H1 (cell line): Measurements from ENCODE around the gene GH2. TPM values are rescaled to one million over a fixed set of nuclear protein-coding genes. Genes with fewer than 3 reads are reported as not detected.

ENCODE experiments used
- CTCF ChIA-PET: fragments of 300-600 bp; sonication (Branson Sonifier 250); formaldehyde crosslinking; loops from one replicate; lab custom pipeline; 2021; ENCODE audit not compliant: partially characterized antibody; lab: Charles Lee
- POLR2A ChIA-PET: fragments of 300-600 bp; sonication (Branson Sonifier 250); formaldehyde crosslinking; loops from one replicate; lab custom pipeline; 2021; ENCODE audit warnings: inconsistent platforms; ENCODE audit not compliant: partially characterized antibody; lab: Charles Lee
- DNase-seq, 2 experiments: peaks; one replicate each; pipeline versions ENCODE4 v3.0.0 to v3.0.0-alpha.2; 2010 to 2022; ENCODE audit warnings: low spot score in 2 of 2, low read depth in 1 of 2, mixed read lengths in 1 of 2
- FAIRE-seq: peaks from 2 replicates; lab custom pipeline; 2011; peaks lifted over from hg19 to GRCh38; lab: Jason Lieb, UNC
- H2AFZ ChIP-seq: 2 replicates; pipeline ENCODE4 v1.8.1; 2012; ENCODE audit warnings: low read length, inconsistent platforms
- H2AK5ac ChIP-seq: 2 replicates; pipeline ENCODE4 v1.6.1; 2013; ENCODE audit warnings: low read depth, low read length
- H2BK120ac ChIP-seq: replicated peaks from 2 replicates; pipeline ENCODE3; 2013; ENCODE audit warnings: low read depth, low read length, inconsistent platforms
- H2BK12ac ChIP-seq: 2 replicates; pipeline ENCODE4 v1.6.1; 2013; ENCODE audit warnings: low read depth, low read length
- H2BK15ac ChIP-seq: 2 replicates; pipeline ENCODE4 v1.6.1; 2013; ENCODE audit warnings: low read length
- H2BK20ac ChIP-seq: 2 replicates; pipeline ENCODE4 v1.6.1; 2013; ENCODE audit warnings: low read length
- H2BK5ac ChIP-seq: 2 replicates; pipeline ENCODE4 v1.6.1; 2013; ENCODE audit warnings: low read depth, low read length
- H3K14ac ChIP-seq: 2 replicates; pipeline ENCODE4 v1.6.1; 2013; ENCODE audit warnings: inconsistent platforms; ENCODE audit not compliant: insufficient read length
- H3K18ac ChIP-seq: 2 replicates; pipeline ENCODE4 v1.6.1; 2013; ENCODE audit warnings: low read length; ENCODE audit errors: extremely low read depth
- H3K23ac ChIP-seq: 2 replicates; pipeline ENCODE4 v1.6.1; 2013; ENCODE audit warnings: inconsistent platforms; ENCODE audit not compliant: insufficient read length
- H3K23me2 ChIP-seq: 2 replicates; pipeline ENCODE4 v1.6.1; 2013; ENCODE audit warnings: low read depth, low read length
- H3K27ac ChIP-seq: 2 replicates; pipeline ENCODE4 v1.6.1; 2011; ENCODE audit warnings: low read depth, low read length, inconsistent platforms
- H3K27me3 ChIP-seq, 4 experiments: replicated peaks in 1 of 4; 1 replicate in 1 of 4; 2 replicates in 3 of 4; pipeline versions ENCODE4 v1.6.1 to v1.8.1; 2011 to 2013; ENCODE audit warnings: low read length in 3 of 4, mild to moderate bottlenecking in 3 of 4, inconsistent platforms in 2 of 4, mixed read lengths in 2 of 4, moderate library complexity in 1 of 4; ENCODE audit not compliant: control insufficient read depth in 3 of 4, insufficient read depth in 3 of 4; ENCODE audit errors: extremely low read depth in 1 of 4
- H3K36me3 ChIP-seq, 4 experiments: 2 replicates each; pipeline versions ENCODE4 v1.6.1 to v1.8.1; 2011 to 2013; ENCODE audit warnings: mild to moderate bottlenecking in 4 of 4, low read length in 3 of 4, moderate library complexity in 2 of 4, control low read depth in 1 of 4, inconsistent platforms in 1 of 4; ENCODE audit not compliant: insufficient read depth in 4 of 4, control insufficient read depth in 2 of 4
- H3K4ac ChIP-seq: replicated peaks from 2 replicates; pipeline ENCODE3; 2013; ENCODE audit warnings: low read length, low read depth, mixed read lengths, inconsistent platforms; ENCODE audit not compliant: insufficient read length
- H3K4me1 ChIP-seq, 4 experiments: replicated peaks in 1 of 4; 1 replicate in 1 of 4; 2 replicates in 3 of 4; pipeline versions ENCODE4 v1.6.1 to v1.8.1; 2011 to 2013; ENCODE audit warnings: low read length in 3 of 4, inconsistent platforms in 2 of 4, mixed read lengths in 1 of 4; ENCODE audit not compliant: insufficient read depth in 4 of 4, control insufficient read depth in 3 of 4
- H3K4me2 ChIP-seq, 2 experiments: 2 replicates each; pipeline versions ENCODE4 v1.6.1 to v1.8.1; 2011 to 2013; ENCODE audit warnings: low read depth in 2 of 2, low read length in 2 of 2, control low read depth in 1 of 2, inconsistent platforms in 1 of 2, mild to moderate bottlenecking in 1 of 2; ENCODE audit not compliant: insufficient read depth in 1 of 2
- H3K4me3 ChIP-seq, 4 experiments: fragments of 200-600, 300-600 bp in 1 of 4; sonication (generic), shearing (Covaris generic), sonication (Bioruptor Twin) in 1 of 4; 2 replicates each; pipeline versions ENCODE4 v1.5.1 to v1.8.1; 2011 to 2016; ENCODE audit warnings: low read length in 4 of 4, low read depth in 3 of 4, control low read depth in 2 of 4, inconsistent platforms in 2 of 4, mild to moderate bottlenecking in 2 of 4, mixed read lengths in 1 of 4, moderate library complexity in 1 of 4; ENCODE audit not compliant: insufficient read depth in 2 of 4; ENCODE audit errors: extremely low read depth in 1 of 4
- H3K56ac ChIP-seq: replicated peaks from 2 replicates; pipeline ENCODE3; 2013; ENCODE audit warnings: low read depth, mild to moderate bottlenecking, mixed read lengths, low read length, inconsistent platforms; ENCODE audit not compliant: insufficient read length
- H3K79me1 ChIP-seq: 2 replicates; pipeline ENCODE4 v1.6.1; 2013; ENCODE audit warnings: low read depth, low read length, control low read depth
- H3K79me2 ChIP-seq, 2 experiments: 2 replicates each; pipeline versions ENCODE4 v1.6.1 to v1.8.1; 2012 to 2013; ENCODE audit warnings: low read length in 2 of 2, mild to moderate bottlenecking in 2 of 2, inconsistent platforms in 1 of 2; ENCODE audit not compliant: insufficient read depth in 2 of 2, control insufficient read depth in 1 of 2
- H3K9ac ChIP-seq, 4 experiments: replicated peaks in 1 of 4; 1 replicate in 1 of 4; 2 replicates in 3 of 4; pipeline versions ENCODE4 v1.6.1 to v1.8.1; 2011 to 2013; ENCODE audit warnings: low read depth in 3 of 4, low read length in 3 of 4, control low read depth in 2 of 4, mild to moderate bottlenecking in 2 of 4, moderate library complexity in 2 of 4, inconsistent platforms in 1 of 4; ENCODE audit errors: extremely low read depth in 1 of 4
- H3K9me3 ChIP-seq, 2 experiments: 2 replicates each; pipeline versions ENCODE4 v1.6.1 to v1.8.1; 2012 to 2013; ENCODE audit warnings: mild to moderate bottlenecking in 2 of 2, moderate library complexity in 2 of 2, control low read depth in 1 of 2, inconsistent platforms in 1 of 2, low read depth in 1 of 2, low read length in 1 of 2, mixed read lengths in 1 of 2; ENCODE audit not compliant: insufficient read depth in 2 of 2
- H4K20me1 ChIP-seq, 2 experiments: replicated peaks in 1 of 2; 2 replicates each; pipeline versions ENCODE3 to v1.8.1; 2011 to 2013; ENCODE audit warnings: inconsistent platforms in 2 of 2, low read length in 2 of 2, mild to moderate bottlenecking in 1 of 2; ENCODE audit not compliant: insufficient read depth in 2 of 2, control insufficient read depth in 1 of 2
- H4K5ac ChIP-seq: 2 replicates; pipeline ENCODE4 v1.6.1; 2013; ENCODE audit warnings: low read length, low read depth, mixed read lengths, inconsistent platforms; ENCODE audit not compliant: insufficient read length
- H4K8ac ChIP-seq: 2 replicates; pipeline ENCODE4 v1.8.0; 2013; ENCODE audit warnings: mild to moderate bottlenecking, moderate library complexity, low read length, inconsistent platforms; ENCODE audit not compliant: insufficient read depth; ENCODE audit errors: extremely low read depth
- H4K91ac ChIP-seq: replicated peaks from 2 replicates; pipeline ENCODE3; 2013; ENCODE audit warnings: low read length, mixed read lengths, inconsistent platforms; ENCODE audit not compliant: insufficient read length
- BACH1 ChIP-seq: IDR thresholded peaks from 2 replicates; pipeline ENCODE4 v1.6.1; 2012; ENCODE audit warnings: low read length, improper control_type of control experiment
- CBX8 ChIP-seq: fragments of 300-800, 300-1000 bp; sonication (generic); IDR thresholded peaks from 2 replicates; pipeline ENCODE4 v1.7.1; 2016; ENCODE audit warnings: low read depth, low read length, borderline replicate concordance
- CHD1 ChIP-seq: IDR thresholded peaks from 2 replicates; pipeline ENCODE4 v1.6.1; 2012; ENCODE audit warnings: low read depth, low read length, improper control_type of control experiment
- CREB1 ChIP-seq: IDR thresholded peaks from 2 replicates; pipeline ENCODE4 v1.6.1; 2012; ENCODE audit warnings: inconsistent platforms
- EP300 ChIP-seq, 2 experiments: IDR thresholded peaks; 1 replicate in 1 of 2; 2 replicates in 1 of 2; pipeline ENCODE4 v1.6.1; 2011 to 2012; ENCODE audit warnings: low read depth in 2 of 2, low read length in 2 of 2, mild to moderate bottlenecking in 2 of 2, borderline replicate concordance in 1 of 2, inconsistent platforms in 1 of 2, moderate library complexity in 1 of 2
- NANOG ChIP-seq: IDR thresholded peaks from 2 replicates; pipeline ENCODE4 v1.6.1; 2011; ENCODE audit warnings: low read length, low read depth, mild to moderate bottlenecking, inconsistent platforms; ENCODE audit not compliant: insufficient read depth, poor library complexity, severe bottlenecking
- RAD21 ChIP-seq, 2 experiments: IDR thresholded peaks in 1 of 2; conservative IDR thresholded peaks in 1 of 2; 2 replicates each; pipeline ENCODE4 v1.6.1; 2011; ENCODE audit warnings: low read depth in 2 of 2, low read length in 2 of 2, improper control_type of control experiment in 1 of 2, inconsistent platforms in 1 of 2, mild to moderate bottlenecking in 1 of 2, moderate library complexity in 1 of 2
- SP1 ChIP-seq: IDR thresholded peaks from 2 replicates; pipeline ENCODE4 v1.6.1; 2011; ENCODE audit warnings: low read depth, low read length
- SP2 ChIP-seq: IDR thresholded peaks from 2 replicates; pipeline ENCODE4 v1.6.1; 2012; ENCODE audit warnings: mild to moderate bottlenecking, low read length, inconsistent platforms
- TAF1 ChIP-seq: IDR thresholded peaks from 2 replicates; pipeline ENCODE4 v1.6.1; 2011; ENCODE audit warnings: mild to moderate bottlenecking, low read depth, low read length
- ZNF274 ChIP-seq: IDR thresholded peaks from 2 replicates; pipeline ENCODE4 v1.7.0; 2012; ENCODE audit warnings: low read length, borderline replicate concordance; ENCODE audit errors: extremely low read depth
- WGBS, 2 experiments: shearing (Covaris generic) in 1 of 2; methylation state at CpG; one replicate each; pipeline versions ENCODE4 v1.1.6 to v1.1.7; 2013 to 2015; ENCODE audit warnings: low lambda C conversion rate in 2 of 2, mixed read lengths in 2 of 2, inconsistent platforms in 1 of 2, low coverage in 1 of 2, missing lambda C conversion rate in 1 of 2; ENCODE audit not compliant: insufficient replicate concordance in 2 of 2, insufficient coverage in 1 of 2, insufficient read length in 1 of 2; ENCODE audit errors: extremely low coverage in 1 of 2, missing lambda C conversion rate in 1 of 2; 5-methylcytosine and 5-hydroxymethylcytosine counted together
- polyA plus RNA-seq, 7 experiments: library from polyadenylated mRNA; depleted of rRNA in 3 of 7; stranded (reverse) in 5 of 7; unstranded in 2 of 7; fragments of >200 nt in 5 of 7; fragments of 200-250 nt in 2 of 7; gene quantifications; 1 replicate in 5 of 7; 2 replicates in 1 of 7; 4 replicates in 1 of 7; pipeline versions ENCODE4 v1.2.1 to v1.2.3, GENCODE V29; 2011 to 2013; ENCODE audit warnings: missing spikeins in 2 of 7, mixed read lengths in 2 of 7
- total RNA-seq: library from RNA; stranded (reverse); fragmentation: NEBNext Ultra II Directional; extraction: Animal tissue kit (Norgen Biotek cat#: 25700); gene quantifications from 2 replicates; pipeline ENCODE4 v1.2.1, GENCODE V29; 2021
- TF ChIP-seq, protein P1 (sequence below), 3 experiments: IDR thresholded peaks; 1 replicate in 2 of 3; 2 replicates in 1 of 3; pipeline versions ENCODE4 v1.5.1 to v1.6.1; 2011; ENCODE audit warnings: low read length in 3 of 3, mild to moderate bottlenecking in 3 of 3, inconsistent platforms in 2 of 3, low read depth in 1 of 3, moderate library complexity in 1 of 3; ENCODE audit not compliant: insufficient read depth in 1 of 3; ENCODE audit errors: control extremely low read depth in 1 of 3

Gene GH2
- total and polyA plus RNA-seq, 2 of the 8 experiments (the other 6 are each of a cell fraction or from before 2014, with no cell fraction given), result 0.60 to 1.5 TPM

DNA sequence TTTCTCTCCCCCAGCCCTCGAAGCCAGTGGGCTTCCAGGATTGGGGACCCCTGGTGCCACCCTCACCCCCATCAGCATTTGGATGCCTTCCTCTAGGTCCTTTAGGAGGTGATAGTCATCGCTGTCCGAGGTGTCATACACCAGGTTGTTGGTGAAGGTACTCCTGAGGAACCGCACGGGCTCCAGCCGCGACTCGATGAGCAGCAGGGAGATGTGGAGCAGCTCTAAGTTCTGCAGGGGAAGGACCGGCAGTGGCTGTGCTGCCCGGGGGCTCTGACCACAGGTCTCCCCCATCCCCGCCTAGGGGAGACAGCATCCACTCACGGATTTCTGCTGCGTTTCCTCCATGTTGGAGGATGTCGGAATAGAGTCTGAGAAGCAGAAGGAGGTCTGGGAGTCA, 28.4 kb upstream of the GH2 start:
- Histone ChIP-seq H2BK5ac (no peak overlapping the region), H3K23ac (no peak overlapping the region), H3K4me3 (no peak overlapping the region), H3K18ac (no peak overlapping the region), H2AK5ac (no peak overlapping the region), H3K79me2 (no peaks in the 10 kb centered on the region), H3K4ac (no peak overlapping the region), H2BK20ac (no peak overlapping the region), H3K9ac (no peak overlapping the region), H3K27ac (no peak overlapping the region), H4K5ac (no peak overlapping the region), H3K79me1 (no peaks in the 10 kb centered on the region), H3K4me2 (no peak overlapping the region), H3K14ac (no peak overlapping the region), H3K56ac (no peak overlapping the region), H3K36me3 (no peaks in the 10 kb centered on the region), H4K8ac (no peak overlapping the region), H4K20me1 (no peaks in the 10 kb centered on the region), H3K23me2 (no peaks in the 10 kb centered on the region), H2BK15ac (no peak overlapping the region), H3K27me3 (no peaks in the 10 kb centered on the region), H2AFZ (no peak overlapping the region), H3K4me1 (peaks cover 0 to 4% (median under 1%) of the 10 kb centered on the region in 4 experiments; a peak in 2 of 7 replicates), H2BK120ac (no peak overlapping the region), H2BK12ac (no peak overlapping the region), H3K9me3 (no peaks in the 10 kb centered on the region), H4K91ac (no peak overlapping the region)
- ChIA-PET POLR2A (no interaction called here), CTCF (interaction anchor here (0.8 to 11.2 kb wide), 24 partner anchors 9 to 192 kb away, joined by 3 to 270 read pairs (median 12); partner anchors contain the start of genes CD79B, CSH1, GH1 and GH2)
- DNase-seq (no peak), FAIRE-seq (no peak)
- WGBS, 2 experiments, result 89% methylated on average over 13 of the region's 14 CpGs; no CpG with 5 or more reads in 1 of the 2 experiments
- no peak for TF ChIP-seq RAD21 (IDR thresholded peaks at IDR 0.05 in 1 of 2, conservative IDR thresholded peaks at IDR 0.05 in 1 of 2; ENCODE audit: low read depth in 2 of 2, low read length in 2 of 2)
- TF ChIP-seq, protein P1, sequence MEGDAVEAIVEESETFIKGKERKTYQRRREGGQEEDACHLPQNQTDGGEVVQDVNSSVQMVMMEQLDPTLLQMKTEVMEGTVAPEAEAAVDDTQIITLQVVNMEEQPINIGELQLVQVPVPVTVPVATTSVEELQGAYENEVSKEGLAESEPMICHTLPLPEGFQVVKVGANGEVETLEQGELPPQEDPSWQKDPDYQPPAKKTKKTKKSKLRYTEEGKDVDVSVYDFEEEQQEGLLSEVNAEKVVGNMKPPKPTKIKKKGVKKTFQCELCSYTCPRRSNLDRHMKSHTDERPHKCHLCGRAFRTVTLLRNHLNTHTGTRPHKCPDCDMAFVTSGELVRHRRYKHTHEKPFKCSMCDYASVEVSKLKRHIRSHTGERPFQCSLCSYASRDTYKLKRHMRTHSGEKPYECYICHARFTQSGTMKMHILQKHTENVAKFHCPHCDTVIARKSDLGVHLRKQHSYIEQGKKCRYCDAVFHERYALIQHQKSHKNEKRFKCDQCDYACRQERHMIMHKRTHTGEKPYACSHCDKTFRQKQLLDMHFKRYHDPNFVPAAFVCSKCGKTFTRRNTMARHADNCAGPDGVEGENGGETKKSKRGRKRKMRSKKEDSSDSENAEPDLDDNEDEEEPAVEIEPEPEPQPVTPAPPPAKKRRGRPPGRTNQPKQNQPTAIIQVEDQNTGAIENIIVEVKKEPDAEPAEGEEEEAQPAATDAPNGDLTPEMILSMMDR (IDR thresholded peaks at IDR 0.05; ENCODE audit: control extremely low read depth in 1 of 3, insufficient read depth in 1 of 3, low read depth in 1 of 3, low read length in 3 of 3), result no peak
- no peak for TF ChIP-seq NANOG
- TF ChIP-seq EP300 (IDR thresholded peaks at IDR 0.05; ENCODE audit: borderline replicate concordance in 1 of 2, low read depth in 2 of 2, low read length in 2 of 2), result no peak
- no peak for TF ChIP-seq TAF1
- TF ChIP-seq SP2, result no peak
- TF ChIP-seq CBX8, result no peak
- no peak for TF ChIP-seq ZNF274
- TF ChIP-seq CREB1, result no peak
- TF ChIP-seq SP1, result no peak
- TF ChIP-seq BACH1, result no peak
- no peak for TF ChIP-seq CHD1
